ENCODE measurements around the gene AURKAIP1.

DNA sequence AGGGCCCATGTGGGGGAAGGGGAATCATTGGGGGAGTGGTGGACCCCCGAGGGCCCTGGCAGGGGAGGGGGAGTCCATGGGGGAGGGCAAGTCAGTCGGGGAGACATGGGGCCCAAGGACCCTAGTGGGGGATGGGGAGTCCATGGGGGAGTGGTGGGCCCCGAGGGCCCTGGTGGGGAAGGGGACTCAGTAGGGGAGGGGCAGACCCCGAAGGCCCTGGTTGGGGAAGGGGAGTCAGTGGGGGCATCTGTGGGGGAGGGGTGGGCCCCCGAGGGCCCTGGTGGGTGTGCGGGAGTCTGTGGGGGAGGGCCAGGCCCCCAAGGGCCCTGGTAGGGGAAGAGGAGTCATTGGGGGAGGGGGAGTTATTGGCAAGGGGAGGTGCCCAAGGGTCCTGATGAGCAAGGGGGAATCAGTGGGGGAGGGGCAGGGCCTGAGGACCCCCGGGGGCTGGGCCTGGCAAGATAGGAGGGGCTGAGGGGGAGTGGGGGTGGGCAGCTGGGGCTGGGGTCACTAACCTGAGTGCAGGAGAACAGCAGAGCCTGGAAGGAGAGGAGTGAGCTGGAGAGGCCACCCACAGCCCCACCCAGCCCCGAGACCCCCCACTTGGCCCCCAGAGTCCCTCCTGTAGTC is 18.7 kb downstream of the AURKAIP1 start:
- TF ChIP-seq, protein P1, sequence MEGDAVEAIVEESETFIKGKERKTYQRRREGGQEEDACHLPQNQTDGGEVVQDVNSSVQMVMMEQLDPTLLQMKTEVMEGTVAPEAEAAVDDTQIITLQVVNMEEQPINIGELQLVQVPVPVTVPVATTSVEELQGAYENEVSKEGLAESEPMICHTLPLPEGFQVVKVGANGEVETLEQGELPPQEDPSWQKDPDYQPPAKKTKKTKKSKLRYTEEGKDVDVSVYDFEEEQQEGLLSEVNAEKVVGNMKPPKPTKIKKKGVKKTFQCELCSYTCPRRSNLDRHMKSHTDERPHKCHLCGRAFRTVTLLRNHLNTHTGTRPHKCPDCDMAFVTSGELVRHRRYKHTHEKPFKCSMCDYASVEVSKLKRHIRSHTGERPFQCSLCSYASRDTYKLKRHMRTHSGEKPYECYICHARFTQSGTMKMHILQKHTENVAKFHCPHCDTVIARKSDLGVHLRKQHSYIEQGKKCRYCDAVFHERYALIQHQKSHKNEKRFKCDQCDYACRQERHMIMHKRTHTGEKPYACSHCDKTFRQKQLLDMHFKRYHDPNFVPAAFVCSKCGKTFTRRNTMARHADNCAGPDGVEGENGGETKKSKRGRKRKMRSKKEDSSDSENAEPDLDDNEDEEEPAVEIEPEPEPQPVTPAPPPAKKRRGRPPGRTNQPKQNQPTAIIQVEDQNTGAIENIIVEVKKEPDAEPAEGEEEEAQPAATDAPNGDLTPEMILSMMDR (IDR thresholded peaks at IDR 0.05) = no peak
- no peak for TF ChIP-seq POLR2A (IDR thresholded peaks at IDR 0.05)
